CD4-positive, alpha-beta T cell treated with Interferon gamma for 1 hour (primary cell): Measurements from ENCODE around the gene WDR33.

Experiments used
- DNase-seq: peaks from one replicate; pipeline ENCODE4 v3.0.0-alpha.2; 2020

Gene WDR33

GRCh38 chr2:127715778-127716449 is 95.1 kb downstream of the WDR33 start:
- no peak for DNase-seq

- DNase-seq, result no peak
These were observed 97.4 kb downstream of the WDR33 start for GRCh38 chr2:127713562-127713961.

GRCh38 chr2:127712999-127713398 is 98.0 kb downstream of the WDR33 start:
- DNase-seq, result no peak

GRCh38 chr2:127709336-127709735 is 101.6 kb downstream of the WDR33 start:
- DNase-seq, result no peak

DNA sequence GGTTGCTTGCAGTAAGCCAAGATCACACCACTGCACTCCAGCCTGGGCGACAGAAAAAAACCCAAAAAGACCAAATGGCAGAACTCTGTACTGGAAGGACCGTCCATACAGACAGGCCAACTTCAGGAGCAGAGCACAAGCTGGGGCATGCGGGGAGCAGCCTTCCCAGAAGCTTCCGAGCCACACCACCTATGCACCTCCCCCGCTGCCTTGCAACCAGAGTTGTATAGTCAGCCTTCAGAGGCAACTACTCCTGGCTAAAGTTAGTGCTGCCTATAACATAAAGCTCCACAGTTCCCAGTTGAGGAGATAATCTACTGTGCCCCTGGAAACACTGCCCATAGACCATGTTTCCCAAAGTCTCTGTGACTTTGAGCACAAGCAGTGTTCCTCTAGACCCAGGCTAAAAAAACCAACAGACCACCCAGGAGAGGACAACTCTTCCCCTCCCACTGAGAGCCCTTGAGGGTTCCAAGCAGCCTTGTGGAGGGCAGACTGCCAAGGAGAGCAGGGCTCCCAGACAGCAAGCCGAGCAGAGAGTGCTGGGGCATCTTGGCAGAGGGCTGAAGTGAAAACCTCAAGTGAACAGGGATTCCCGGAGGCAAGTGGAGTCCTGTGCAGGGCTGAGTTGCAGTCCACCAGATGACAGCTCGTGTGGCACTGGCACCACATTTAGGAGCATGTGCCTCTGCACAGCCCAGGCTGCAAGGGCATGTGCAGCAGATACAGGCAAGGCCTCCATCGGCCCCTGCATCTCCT is 102.9 kb downstream of the WDR33 start:
- DNase-seq, result no peak

- no peak for DNase-seq
These were observed 104.6 kb downstream of the WDR33 start for GRCh38 chr2:127706215-127706990.

DNA sequence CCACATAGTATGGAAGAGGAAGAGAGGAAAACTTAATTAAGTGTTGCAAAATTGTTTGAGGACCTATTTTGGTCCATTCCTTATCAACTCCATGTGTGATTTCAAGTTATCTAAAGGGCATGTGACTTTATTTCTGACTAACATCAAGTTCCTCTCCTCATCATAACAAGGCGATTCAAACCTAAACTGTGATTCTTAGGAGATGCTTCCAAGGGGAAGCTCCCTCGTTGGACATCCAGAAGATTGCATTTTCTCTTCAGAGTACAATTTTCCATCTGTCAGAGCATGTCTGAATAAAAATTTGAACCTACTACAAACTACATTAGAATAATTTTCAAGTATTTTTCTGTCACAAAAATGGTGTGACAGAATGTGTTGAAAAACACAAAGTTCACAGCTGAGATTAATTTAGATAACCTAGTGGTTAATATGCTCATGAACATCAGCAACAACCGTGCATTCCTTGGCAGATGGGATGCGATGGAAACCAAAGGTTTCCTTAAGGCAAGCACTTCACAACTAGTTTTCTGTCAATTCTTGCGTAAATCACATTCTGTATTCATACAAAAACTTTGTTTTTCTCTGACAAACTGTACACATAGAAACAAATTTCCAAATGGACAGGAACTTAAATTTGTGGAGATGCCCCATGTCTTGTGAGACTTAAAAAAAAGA is 105.4 kb downstream of the WDR33 start:
- no peak for DNase-seq

GRCh38 chr2:127704641-127705390 is 106.2 kb downstream of the WDR33 start:
- DNase-seq, result no peak

- no peak for DNase-seq
These were observed 107.7 kb downstream of the WDR33 start for GRCh38 chr2:127703282-127703681.

DNA sequence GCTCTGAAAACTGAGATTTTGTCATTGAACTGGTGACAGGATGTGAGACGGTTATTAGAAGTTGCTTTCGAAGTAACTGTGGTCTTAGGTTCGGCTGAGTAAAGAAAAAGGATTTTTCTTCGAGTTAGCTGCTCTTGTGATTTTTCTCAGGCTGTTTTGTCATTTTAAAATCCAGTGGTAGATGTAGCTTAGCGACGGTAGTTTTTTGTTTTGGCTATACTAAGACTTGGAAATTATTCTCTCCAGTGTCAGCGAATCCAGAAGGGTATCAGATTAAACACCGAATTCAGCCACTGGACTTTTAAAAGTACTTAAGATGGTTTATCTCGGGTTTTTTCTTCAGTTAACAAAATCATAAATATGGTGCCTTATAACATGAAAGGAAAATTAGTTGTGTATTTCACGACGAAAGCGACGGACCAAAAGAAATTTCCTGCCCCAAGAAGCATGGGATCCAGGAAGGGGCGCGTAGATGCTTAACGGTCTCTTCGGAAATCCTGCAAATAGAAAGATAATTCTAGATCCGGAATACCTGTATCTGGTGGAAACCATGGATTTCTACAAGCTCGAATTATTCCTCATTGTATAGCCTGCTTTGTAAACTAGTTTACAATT is 108.5 kb downstream of the WDR33 start:
- no peak for DNase-seq

GRCh38 chr2:127701651-127702394 is 109.1 kb downstream of the WDR33 start:
- peak; percentile 81 for DNase-seq

GRCh38 chr2:127701193-127701650 is 109.7 kb downstream of the WDR33 start, which contains the start of gene SFT2D3:
Gene SFT2D3, plus strand, starts transcription at chr2:127701497. Its CDS starts 32 bp downstream, at chr2:127701529.
- DNase-seq, result peak; percentile 90

- DNase-seq, result peak; percentile 86
These were observed 110.3 kb downstream of the WDR33 start for GRCh38 chr2:127700527-127701192.

DNA sequence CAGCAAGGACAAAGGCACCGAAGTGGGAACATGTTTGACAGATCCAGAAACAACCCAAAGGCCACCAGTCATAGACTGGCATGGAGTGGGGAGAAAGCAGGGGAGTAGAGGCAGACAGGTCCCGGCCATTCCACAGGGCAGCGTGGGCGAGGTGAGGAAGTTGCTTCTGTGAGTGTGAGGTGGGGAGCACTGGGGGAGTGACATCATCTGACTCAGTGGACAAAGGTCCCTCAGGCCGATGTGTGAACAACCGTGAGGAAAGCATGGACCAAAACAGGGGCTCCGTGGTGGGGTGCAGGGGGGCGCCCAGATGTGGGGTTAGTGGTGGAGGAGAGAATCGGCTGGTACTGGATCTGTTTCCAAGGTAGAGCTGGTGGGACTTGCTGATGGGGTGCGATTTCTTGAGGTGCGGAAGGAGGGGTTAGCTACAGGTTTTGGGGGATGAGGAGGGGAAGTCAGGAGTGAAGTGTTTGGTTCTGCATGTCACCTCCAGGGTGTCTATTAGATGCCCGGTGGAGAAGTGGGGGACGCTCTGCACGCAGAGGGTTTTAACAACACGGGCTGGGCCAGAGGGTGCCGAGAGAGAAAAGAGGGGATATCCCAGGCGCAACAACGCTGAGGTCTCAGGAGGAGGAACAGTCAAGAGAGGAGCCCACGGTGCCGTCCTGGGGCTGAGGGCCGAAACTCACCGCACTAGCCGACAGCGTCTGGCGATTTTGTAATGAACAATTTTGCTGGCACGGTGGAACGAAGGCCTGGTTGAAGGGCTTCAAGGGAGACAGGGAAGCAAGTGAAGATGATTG is 112.2 kb downstream of the WDR33 start:
- DNase-seq, result no peak

DNA sequence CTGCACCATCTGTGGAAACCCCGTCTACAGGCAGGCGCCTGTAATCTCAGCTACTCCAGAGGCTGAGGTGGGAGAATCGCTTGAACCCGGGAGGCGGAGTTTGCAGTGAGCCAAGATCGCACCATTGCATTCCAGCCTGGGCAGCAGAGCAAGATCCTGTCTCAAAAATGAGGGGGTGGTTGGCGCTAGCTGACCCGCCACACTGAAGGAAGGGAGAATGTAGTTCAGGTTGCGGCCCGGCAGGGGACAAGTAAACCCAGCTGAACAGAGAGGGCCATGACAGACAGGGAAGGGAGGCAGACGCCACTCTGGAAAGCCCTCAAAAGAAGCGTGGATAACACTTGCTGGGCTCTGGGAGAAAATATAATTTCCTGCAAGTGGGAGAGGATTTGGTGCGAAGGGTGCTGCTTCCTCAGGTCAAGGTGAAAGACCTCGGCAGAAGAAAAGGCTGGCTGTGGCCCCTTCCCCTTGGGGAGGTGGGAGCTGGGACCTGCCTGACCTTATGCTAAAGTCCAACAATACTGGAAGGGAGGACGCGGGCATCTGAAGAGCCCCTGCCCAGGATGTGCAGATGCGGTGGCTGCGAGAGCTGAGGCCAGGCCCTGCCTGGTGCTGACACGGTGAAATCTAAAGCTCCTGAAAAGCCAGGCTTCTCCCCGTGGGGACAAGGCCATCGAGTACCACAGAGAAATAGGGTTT is 113.3 kb downstream of the WDR33 start:
- DNase-seq, result no peak

DNA sequence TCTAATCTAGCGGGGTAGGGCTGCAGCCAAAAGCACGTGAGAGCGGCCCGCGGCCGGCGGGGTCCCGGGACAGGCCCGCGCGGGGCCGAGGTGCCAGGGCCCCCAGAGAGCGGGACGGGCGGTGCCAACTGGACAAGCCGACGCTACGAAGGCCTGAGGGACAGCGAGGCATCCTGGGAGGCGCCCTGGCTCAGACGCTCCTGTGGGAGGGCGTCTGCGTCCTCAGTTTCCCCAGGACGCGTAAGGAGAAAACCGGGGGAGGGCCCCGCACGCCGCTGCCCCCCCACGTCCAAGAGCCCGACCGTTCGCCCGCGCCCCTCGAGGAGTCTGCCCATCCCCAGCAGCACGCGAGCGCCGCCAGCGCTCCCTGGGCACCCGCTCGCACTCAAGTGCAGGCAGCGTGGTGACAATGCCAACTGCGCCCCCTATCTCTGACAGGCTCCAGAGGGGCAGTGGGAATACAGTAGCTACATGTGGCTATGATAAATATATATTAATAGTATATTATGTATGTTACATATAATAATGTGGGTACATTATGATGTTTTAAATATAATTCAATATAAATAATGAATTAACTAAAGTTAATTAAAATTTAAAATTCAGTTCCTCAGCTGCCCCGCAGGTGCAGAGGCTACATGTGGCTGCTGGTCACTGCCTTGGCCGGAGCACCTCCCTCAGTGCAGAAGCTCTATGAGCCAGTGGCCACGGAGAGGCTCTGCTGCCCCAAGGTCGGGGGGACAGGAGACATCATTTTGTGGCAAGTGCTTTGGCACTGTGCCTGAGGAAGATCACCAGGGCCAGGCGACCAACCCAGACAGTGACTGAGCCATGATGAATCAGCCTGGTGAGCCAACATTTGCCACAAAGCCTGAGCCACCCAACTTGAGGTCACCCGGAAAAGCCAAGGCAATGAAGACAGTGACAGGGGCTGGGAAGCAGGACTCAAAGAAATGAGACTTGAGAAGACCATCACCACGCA is 115.2 kb downstream of the WDR33 start:
- no peak for DNase-seq

- no peak for DNase-seq
These were observed 116.0 kb downstream of the WDR33 start for GRCh38 chr2:127694986-127695385.

GRCh38 chr2:127690696-127691095 is 120.3 kb downstream of the WDR33 start:
- DNase-seq, result no peak
